Cortex of kidney (tissue), 1 donor: ENCODE measurements around the gene IQGAP2.

Source experiments
- DNase-seq: peaks from one replicate; lab custom pipeline; 2025; lab: John Stamatoyannopoulos, UW

IQGAP2 gene

DNA sequence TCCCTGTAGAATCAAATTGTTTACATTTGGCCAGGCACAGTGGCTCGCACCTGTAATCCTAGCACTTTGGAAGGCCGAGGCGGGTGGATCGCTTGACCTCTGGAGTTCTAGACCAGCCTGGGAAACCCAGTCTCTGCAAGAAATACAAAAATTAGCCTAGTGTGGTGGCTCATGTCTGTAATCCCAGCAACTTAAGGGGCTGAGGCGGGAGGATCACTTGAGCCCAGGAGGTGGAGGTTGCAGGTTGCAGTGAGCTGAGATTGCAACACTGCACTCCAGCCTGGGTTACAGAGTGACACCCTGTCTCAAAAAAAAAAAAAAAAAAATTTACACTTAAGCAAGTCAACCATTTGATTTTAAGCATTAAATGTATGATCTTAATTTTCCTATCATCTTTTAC, 17.5 kb upstream of the IQGAP2 start:
- DNase-seq: no peak

DNA sequence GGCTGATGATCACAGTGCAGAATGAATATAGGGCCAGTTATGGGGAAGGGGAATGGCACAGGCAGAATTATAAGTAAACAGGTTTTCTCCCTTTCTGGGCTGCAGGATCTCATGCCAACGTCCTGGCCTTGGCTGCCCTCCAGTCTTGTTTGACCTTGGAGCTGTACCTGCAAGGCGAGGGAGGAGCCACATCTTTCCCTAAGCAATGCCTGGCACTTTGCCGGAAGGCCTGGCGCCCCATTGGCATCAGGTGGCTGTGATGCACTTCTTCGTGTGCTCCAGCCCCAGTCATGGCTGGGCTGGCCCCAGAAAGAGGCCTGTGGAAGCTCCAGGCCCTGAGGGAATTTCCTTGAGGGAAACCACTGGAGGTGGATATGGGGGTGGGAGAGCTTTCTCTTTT, 16.7 kb upstream of the IQGAP2 start:
- DNase-seq: no peak

DNA sequence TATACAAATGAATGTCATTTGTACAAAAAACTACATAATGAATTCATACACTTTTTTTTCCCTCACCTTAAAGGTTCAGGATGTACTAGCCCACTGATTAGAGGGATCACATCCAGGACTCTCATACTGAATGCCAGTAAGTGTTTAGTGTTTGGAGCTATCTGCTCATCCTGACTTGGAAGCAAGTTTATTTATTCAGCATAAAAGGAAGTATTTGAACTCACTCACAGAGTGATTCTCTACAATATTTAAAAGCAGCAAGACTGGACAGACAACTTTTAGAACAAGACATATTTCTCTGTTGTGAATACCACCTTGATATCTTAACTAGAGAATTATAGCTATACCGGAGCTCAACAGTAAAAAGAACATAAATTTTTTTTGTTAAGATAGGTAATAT, 14.8 kb upstream of the IQGAP2 start:
- no peak for DNase-seq

DNA sequence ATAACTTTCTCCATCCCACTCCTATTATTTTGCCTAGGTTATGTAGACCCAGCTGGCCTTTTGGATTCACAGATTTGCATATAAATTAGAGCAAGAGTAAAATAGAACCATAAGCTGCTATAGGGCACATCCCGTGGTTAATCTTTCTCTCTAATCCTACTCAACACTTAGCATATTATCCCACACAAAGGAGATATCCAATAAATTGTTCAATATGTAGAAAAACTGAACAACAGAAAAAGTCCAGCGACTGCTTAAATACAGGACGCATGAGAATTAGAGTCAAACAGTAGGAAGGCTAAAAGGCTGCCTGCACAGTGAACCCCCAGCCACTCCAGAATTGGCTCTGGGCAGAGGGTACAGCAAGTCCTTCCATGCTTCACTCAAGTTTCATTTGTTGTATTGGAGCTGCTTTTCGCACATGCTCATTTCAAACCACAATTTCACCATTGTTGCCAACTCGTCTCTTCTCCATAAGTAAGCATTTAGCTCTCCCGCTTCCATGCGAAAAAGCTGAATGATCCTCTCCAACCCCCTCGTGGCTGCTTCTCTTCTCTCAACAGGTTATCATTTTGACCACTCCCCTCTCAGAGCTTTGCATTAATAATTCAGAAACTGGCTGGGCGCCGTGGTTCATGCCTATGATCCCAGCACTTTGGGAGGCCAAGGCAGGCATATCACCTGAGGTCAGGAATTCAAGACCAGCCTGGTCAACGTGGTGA, 14.1 kb upstream of the IQGAP2 start:
- no peak for DNase-seq

DNA sequence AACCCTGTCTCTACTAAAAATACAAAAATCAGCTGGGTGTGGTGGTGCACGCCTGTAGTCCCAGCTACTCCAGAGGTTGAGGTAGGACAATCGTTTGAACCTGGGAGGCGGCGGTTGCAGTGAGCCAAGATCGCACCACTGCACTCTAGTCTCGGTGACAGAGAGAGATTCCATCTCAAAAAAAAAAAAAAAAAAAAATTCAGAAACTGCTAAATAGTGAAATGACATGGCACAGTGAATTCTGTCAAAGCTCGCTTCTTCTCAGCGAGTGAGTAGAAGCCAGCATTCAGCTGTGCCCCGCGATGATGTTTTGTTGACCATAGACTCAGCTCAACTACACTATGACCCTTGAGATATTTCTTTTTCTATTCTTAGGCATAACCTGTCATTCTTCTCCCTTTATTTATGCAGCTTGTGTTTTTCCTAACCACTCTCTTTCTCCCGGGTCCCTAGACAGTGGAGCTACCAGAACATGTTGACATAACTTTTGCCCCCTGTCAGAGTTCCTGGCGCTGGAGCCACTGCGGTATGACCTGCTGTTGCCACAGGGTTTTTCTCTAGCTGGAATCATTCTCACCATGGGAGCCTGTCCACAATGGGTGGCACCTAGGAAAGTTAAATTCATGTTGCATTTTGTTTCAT, 13.5 kb upstream of the IQGAP2 start:
- DNase-seq: no peak

DNA sequence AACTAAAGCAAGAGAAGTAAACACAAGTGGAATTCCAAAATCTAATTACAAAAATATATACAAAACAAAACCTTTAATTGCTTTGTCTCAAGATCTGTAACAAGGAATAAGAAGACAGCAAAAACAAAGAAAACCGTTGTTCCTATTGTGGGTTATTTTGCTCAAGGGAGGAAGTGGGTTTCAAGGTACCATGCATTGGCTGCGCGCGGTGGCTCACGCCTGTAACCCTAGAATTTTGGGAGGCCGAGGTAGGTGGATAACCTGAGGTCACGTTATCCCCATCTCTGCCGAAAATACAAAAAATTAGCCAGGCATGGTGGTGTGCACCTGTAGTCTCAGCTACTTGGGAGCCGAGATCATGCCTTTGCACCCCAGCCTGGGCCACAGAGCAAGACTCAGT, 12.1 kb upstream of the IQGAP2 start:
- DNase-seq: no peak

DNA sequence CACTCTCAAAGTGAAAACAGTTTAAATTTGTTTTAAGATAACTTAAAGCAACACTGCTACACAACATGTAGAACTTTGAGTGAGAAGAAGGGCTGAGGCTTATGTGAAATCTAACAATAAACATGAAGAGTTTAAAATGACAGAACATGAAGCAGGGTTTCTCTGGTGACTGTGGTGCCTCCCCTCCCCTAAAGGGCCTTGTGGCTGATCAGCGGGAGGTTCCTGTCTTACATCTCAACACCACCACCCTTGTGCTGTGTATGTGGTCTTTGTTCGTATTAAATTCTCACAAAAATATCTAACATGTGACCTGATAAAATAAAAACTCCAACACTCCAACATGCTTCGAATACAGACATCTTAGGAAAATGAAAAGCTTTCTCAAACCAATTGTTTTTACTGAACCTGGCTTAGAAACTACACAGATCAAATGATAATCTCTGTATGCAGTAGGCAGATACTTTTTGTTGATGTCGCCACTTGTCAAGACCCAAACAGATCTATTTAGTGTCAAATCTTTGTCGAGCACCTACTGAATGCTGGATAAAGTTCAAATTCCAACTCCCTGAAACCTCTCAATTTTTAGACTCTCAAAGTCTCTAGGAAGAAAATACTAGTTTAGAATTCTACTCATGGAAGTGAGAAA, 9.9 kb upstream of the IQGAP2 start:
- no peak for DNase-seq

DNA sequence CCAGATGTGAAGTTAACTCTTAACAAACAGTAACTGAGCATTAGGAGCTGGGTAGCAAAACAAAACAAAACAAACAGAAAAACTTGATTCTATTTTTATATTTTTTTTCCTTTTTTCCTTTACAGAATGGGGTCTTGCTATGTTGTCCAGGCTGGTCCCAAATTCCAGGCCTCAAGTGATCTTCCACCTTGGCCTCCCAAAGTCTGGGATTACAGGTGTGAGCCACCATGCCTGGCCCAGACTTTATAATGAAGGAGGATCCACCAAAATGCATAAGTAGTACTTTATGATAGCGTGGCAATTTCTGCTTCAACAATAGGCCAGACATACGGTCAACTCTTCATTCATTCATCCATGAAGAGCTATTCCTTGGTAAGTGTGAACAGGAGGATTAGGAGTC, 5.9 kb upstream of the IQGAP2 start:
- DNase-seq: no peak

DNA sequence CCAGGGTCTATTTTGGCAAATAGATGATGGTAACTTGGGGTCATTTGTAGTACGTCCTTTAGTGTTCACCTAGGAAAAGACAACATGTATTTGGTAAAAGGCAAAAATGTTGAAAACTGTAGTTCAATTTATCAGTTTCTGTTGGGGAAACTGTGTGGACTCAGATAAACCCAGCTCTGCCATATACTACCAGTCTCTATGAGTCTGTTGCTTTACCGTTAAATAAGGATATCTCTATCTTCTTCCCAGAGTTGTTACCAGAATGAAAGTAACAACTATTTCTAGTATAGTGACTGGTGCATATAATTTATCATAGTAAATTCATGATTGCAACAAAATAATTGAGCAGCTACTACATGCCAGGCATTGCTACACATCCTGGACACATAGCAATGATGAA, 3.8 kb upstream of the IQGAP2 start:
- no peak for DNase-seq

DNA sequence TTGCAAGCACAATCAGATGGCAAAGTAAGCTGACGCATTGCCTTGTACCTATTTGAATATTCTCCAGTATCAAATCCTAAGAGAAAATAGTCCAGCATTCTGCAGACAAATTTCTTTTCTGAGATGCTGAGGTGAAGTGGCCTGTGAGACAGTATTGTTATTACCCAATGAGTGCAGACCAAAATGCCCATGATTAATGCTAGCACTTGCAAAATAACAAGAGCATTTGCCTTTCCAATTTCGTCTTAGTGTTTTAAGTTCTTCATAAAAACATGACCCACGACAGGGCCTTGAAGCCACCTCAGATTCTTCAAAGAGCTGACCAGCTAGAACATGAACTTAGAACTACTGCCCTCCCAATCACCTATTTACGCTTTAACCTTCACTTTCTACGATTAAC, 2.6 kb upstream of the IQGAP2 start:
- DNase-seq: no peak

DNA sequence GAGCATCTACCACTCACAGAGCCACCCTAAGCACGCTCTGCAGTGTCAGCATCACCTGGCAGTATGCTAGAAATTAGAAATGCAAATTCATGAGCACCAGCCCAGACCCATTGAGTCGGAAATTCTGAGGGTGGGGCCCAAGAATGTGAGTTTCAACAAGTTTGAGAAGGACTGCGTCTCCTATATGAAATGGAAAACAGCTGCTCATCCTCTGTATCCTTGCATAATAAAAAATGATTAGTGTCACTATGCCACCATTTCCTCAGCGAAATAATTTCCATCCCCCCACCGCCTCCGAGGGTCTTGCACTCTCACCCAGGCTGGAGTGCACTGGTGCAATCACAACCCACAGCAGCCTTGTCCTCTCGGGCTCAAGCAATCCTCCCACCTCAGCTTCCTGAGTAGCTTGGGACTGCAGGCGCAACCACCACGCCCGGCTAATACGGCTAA, 1.3 kb upstream of the IQGAP2 start:
- no peak for DNase-seq

DNA sequence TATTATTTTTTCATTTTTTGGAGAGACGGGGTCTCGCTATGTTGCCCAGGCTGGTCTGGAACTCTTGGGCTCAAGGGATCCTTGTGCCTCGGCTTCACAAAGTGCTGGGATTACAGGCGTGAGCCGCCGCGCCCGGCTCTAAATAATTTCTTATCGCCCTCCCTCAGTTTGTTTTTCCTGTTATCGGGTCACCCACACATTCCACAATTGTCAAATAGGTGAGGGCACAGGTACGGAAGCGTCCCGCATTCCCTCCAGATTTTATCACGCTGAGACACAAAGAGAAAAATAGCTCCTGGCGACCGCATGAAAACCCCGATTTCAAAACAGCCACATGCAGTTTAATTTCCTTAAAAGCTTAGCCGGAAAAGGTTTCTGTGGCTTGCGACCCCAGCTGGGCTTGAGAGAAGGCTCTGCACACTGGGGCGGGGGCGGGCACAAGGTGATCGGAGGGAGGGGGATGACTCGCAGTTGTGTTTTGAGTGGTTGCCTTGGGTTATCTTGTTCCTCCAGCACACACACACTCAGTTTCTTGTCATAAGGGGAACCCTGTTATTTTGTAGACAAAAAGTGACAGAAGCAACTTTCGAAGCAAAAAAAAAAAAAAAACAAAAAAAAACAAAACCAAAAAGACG, 717 bp upstream of the IQGAP2 start:
- DNase-seq: no peak

DNA sequence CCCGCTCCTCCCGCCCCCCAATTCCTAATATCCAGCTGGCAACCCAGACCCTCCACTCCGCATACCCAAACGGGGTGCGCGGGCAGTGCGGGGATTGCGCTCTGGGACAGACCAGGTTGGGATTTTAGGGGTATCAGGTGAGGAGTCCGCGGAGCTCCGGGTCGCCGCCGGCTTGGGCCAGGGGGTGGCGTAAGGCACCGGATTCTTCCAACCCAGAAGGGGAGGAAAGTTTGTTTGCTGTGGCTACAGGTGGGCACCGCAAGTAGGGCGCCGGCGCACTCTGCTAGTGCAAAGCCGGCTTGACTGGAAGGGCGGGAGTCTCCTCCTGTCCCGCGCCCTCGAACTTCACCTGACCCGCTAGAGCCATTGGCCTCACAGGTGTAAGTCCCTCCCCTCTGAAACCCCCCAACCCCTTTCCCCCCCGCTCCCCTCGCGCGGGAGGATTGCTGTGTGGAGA, 709 bp downstream of the IQGAP2 start:
- DNase-seq: no peak

DNA sequence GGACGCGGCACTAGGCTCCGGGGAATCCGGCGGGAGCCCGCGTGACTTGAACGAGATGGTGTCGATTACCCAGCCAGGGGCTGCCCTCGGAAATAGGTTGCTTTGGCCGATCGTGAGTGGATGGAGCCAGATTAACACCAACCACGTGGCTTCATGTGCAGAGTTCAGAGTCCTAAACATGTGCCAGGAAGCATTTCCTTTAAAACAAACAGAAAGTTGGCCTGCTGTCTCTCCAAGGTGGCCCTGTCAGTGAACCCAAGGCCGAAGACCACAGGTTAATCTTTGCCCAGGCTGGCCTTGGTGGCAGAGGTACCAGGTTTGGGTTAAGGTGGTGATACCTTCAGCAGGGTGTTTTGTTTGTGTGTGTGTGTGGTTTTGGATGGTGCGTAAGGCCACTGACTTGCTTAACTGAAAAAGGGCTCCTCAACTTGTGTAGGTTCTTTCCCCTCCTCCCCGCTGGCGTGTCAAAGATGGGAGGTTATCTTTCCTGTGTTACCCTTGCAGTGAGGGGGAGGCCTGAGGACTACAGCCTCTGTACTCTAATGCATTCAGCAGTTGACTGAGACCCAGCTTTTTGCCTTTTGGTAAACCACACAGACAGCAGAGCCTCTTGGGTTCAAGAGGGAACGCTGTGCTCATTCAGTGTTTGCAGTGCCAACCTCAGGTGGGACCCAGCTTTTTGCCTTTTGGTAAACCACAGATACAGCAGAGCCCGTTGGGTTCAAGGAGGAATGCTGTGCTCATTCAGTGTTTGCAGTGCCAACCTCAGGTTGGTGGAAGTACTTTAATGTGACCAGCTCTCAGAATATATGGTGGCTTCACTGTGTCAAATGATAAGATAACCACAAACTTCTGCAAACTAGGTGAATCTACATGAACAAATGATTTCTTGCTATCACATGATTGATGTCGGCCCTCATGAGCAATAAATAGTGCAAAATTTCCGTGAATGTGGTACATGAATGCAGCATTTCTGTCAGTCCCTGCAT, 1.4 kb downstream of the IQGAP2 start:
- DNase-seq: no peak

DNA sequence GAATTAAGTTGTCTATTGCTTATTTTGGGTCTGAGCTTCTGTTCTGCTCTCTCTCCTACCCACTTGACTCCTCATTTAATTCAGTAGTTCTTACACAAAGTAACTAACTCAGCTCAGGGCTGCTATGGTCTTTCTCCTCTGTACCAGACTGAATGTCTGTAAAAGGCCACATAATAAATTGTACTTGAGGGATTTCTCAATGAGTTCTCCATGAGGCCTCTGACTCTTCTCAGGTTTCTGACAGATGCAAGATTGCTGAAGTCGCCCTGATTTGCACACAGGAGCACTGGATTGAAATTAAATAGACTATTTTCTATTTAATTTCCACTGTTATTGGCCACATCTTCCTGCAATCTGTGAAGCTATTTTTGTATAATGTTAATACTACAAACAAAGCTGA, 2.9 kb downstream of the IQGAP2 start:
- no peak for DNase-seq

DNA sequence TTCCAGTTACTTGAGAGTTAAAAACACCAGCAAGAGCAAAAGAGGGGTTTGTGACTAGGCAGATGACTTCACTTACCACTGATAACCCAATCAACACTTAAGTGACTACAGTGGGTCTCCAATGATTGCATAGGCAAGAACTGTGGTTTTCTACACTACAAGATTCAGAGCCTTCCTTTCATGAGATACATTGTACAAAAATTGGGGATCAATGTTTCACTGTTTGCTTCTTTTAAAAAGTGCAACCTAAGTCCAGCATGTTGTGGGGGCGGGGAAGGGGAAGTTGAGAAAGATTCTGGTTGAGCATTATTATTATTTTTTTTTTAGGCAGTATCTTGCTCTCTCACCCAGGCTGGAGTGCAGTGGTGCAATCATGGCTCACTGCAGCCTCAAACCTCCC, 3.6 kb downstream of the IQGAP2 start:
- no peak for DNase-seq

DNA sequence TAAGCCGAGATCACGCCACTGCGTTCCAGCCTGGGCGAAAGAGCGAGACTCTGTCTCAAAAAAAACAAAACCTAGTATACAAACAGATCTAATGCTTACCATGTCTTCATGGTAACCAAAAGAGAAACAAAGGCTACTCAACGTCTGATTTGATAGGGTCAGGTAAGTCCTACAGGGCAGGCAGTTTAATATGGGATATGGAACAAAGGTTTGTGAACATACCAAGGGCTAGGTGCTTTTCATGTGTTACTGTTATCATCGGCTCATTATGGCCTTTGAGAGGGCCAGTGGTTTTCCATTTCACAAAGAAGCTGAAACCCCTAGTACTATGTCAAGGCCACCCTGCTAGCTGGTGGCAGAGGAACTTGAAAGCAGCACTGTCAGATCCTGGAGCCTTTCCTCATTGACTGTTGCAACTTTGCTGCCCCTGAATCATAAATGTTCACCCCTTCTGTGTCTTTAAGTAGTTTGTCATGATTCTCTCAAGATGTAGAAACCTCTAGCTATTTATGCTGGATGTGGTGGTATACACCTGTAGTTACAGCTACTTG, 5.1 kb downstream of the IQGAP2 start:
- DNase-seq: no peak

DNA sequence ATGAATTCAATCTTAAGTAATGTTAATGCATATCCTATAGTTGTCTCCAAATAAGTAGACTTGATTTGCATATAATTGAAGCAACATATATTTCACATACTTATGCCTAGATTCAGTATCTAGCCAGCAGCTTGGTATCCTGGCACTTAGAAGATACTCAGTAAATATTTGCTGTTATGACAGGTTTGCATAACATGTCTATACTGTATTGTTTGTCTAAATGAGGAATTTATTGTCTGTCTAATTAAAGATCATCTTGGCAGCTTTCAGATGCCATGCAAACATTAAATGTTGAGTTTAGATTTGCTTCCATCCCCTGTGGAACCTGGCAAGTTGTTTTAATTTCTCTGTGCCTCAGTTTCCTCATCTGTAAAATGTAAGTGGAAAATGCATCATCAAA, 9.4 kb downstream of the IQGAP2 start:
- no peak for DNase-seq

DNA sequence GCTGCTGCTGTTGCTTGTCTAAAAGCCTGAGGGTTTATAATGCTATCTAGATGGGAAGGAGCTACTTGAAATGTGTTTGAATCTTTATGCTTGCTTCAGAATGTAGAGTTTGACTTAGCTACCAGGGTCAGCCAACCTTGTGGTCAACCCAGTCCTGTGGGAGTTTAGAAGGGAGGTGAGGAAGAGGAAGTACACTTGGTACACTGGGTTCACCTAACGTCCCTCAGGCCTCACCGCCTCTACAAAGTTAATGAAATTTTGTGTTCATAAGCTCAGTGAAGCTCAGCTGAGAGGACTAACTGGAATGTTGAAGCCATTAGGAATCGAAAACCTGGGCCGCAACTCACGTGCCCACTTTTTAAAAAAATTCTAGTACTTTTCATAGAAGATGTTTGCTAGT, 10.7 kb downstream of the IQGAP2 start:
- no peak for DNase-seq

DNA sequence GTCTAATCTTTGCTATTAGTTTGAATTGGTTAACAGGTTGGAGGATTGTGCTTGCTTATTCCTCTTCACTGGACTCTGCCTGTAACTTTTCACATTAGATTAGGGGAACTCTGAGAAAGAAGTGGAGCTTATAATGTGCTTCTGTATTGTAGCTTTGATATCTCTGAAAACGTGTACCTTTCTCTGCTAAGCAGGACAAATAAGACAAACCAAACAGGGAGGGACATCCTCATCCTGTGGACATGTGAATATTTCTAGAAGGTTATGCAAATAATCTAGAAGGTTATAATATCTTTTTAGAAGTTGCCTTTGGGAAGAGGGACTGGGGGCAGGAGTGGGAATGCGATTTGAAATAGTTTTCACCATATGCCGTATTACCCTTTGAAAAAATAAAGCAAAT, 11.7 kb downstream of the IQGAP2 start:
- DNase-seq: no peak

DNA sequence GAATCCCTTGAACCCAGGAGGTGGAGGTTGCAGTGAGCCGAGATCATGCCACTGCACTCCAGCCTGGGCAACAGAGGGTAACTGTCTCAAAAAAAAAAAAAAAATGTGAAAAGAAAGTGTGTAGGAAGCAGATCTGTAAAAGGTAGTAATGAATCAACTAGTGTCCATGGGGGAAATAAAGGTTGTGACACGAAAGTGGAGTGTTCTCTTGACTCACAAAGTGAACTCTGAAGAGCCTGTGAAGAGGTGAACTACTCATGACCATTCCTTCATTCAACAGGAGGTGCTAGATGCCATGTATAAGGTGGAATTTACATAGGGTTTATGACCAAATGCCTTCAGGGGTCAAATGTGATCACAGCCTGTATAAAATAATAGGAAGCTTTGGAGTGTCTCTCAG, 12.8 kb downstream of the IQGAP2 start:
- no peak for DNase-seq
